ENCODE data around the gene POP5. TPM values are rescaled to one million over a fixed set of nuclear protein-coding genes. Genes with fewer than 3 reads are reported as not detected.
"Not testable (repeated sequence)": the region's sequence is repeated elsewhere in the genome, so short reads cannot be mapped to it uniquely, and the experiment has no call there.

POP5 gene
- polyA plus RNA-seq (2013, experiment 1 of 2; ENCODE audit: insufficient read length), result 32.8 TPM
- 33.5 TPM for polyA plus RNA-seq (2013, experiment 2 of 2; ENCODE audit: insufficient read length)

GRCh38 chr12:120580787-120581723 lies at the start of gene POP5:
Gene POP5 (minus strand): TSS chr12:120581402. CDS start chr12:120581362, 40 bp downstream.
- DNase-seq, result peak; percentile 97

GRCh38 chr12:120630104-120630892 lies 49.1 kb upstream of the POP5 start:
- no peak for DNase-seq

GRCh38 chr12:120628919-120629318 lies 47.7 kb upstream of the POP5 start:
- no peak for DNase-seq

- DNase-seq, result no peak
Observed at GRCh38 chr12:120625557-120626419, 44.6 kb upstream of the POP5 start.

GRCh38 chr12:120620624-120621023 lies 39.4 kb upstream of the POP5 start:
- DNase-seq, result no peak

- DNase-seq, result no peak
Observed at GRCh38 chr12:120618954-120619615, 37.9 kb upstream of the POP5 start.

- DNase-seq, result not testable (repeated sequence)
Observed at GRCh38 chr12:120617767-120618166, 36.6 kb upstream of the POP5 start.

- DNase-seq, result not testable (repeated sequence)
Observed at GRCh38 chr12:120617193-120617592, 36.0 kb upstream of the POP5 start.

- DNase-seq, result no peak
Observed at GRCh38 chr12:120614848-120615247, 33.6 kb upstream of the POP5 start.

GRCh38 chr12:120611534-120611933 lies 30.3 kb upstream of the POP5 start:
- DNase-seq, result not testable (repeated sequence)

GRCh38 chr12:120610560-120610959 lies 29.4 kb upstream of the POP5 start:
- no peak for DNase-seq

GRCh38 chr12:120602416-120602815 lies 21.2 kb upstream of the POP5 start:
- not testable (repeated sequence) for DNase-seq

- DNase-seq, result no peak
Observed at GRCh38 chr12:120599672-120600552, 18.7 kb upstream of the POP5 start.

GRCh38 chr12:120598674-120599463 lies 17.7 kb upstream of the POP5 start:
- peak; percentile 12 for DNase-seq

GRCh38 chr12:120597861-120598260 lies 16.7 kb upstream of the POP5 start:
- no peak for DNase-seq

GRCh38 chr12:120596901-120597300 lies 15.7 kb upstream of the POP5 start:
- DNase-seq, result no peak

- DNase-seq, result no peak
Observed at GRCh38 chr12:120592121-120593049, 11.2 kb upstream of the POP5 start.

- no peak for DNase-seq
Observed at GRCh38 chr12:120590741-120591407, 9.7 kb upstream of the POP5 start.

All from fibroblast of skin of abdomen (primary cell).